Cardiac atrium fibroblast (primary cell): ENCODE results near the gene TSHZ2. TPM values are rescaled to one million over a fixed set of nuclear protein-coding genes. Genes with fewer than 3 reads are reported as not detected.

Source experiments
- total RNA-seq: library from RNA; depleted of rRNA; stranded (reverse); fragments of >200 nt; gene quantifications from 2 replicates; pipeline ENCODE4 v1.2.3, GENCODE V29; 2015

Gene TSHZ2, protein sequence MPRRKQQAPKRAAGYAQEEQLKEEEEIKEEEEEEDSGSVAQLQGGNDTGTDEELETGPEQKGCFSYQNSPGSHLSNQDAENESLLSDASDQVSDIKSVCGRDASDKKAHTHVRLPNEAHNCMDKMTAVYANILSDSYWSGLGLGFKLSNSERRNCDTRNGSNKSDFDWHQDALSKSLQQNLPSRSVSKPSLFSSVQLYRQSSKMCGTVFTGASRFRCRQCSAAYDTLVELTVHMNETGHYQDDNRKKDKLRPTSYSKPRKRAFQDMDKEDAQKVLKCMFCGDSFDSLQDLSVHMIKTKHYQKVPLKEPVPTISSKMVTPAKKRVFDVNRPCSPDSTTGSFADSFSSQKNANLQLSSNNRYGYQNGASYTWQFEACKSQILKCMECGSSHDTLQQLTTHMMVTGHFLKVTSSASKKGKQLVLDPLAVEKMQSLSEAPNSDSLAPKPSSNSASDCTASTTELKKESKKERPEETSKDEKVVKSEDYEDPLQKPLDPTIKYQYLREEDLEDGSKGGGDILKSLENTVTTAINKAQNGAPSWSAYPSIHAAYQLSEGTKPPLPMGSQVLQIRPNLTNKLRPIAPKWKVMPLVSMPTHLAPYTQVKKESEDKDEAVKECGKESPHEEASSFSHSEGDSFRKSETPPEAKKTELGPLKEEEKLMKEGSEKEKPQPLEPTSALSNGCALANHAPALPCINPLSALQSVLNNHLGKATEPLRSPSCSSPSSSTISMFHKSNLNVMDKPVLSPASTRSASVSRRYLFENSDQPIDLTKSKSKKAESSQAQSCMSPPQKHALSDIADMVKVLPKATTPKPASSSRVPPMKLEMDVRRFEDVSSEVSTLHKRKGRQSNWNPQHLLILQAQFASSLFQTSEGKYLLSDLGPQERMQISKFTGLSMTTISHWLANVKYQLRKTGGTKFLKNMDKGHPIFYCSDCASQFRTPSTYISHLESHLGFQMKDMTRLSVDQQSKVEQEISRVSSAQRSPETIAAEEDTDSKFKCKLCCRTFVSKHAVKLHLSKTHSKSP (N-terminal part only)
- 0.90 and 1.9 TPM in 2 replicates for total RNA-seq

GRCh38 chr20:52972190-52972937 is at the start of gene TSHZ2:
TSS of gene TSHZ2 (plus strand) at chr20:52972358. CDS start at chr20:52973294, 936 bp downstream.

